GM21447 (cell line): ENCODE data around the gene ELMO1.
A peak's percentile ranks its signal among the peaks of the same experiment; 100 is the strongest.

ENCODE experiments used
- ATAC-seq: cut with Tn5 transposase; IDR thresholded peaks from one replicate; pipeline ENCODE4 v1.9.1; 2021; ENCODE audit not compliant: unreplicated experiment

Gene ELMO1

GRCh38 chr7:37234334-37234733, 214.3 kb downstream of the ELMO1 start:
- no peak for ATAC-seq

- no peak for ATAC-seq
Observed at GRCh38 chr7:37231613-37232012, 217.1 kb downstream of the ELMO1 start.

- no peak for ATAC-seq
Observed at GRCh38 chr7:37230221-37230620, 218.4 kb downstream of the ELMO1 start.

GRCh38 chr7:37229381-37229780, 219.3 kb downstream of the ELMO1 start:
- ATAC-seq = no peak

- ATAC-seq = no peak
Observed at GRCh38 chr7:37225285-37225969, 223.2 kb downstream of the ELMO1 start.

GRCh38 chr7:37224746-37225145, 223.9 kb downstream of the ELMO1 start:
- no peak for ATAC-seq

- no peak for ATAC-seq
Observed at GRCh38 chr7:37220664-37221063, 228.0 kb downstream of the ELMO1 start.

GRCh38 chr7:37218956-37219355, 229.7 kb downstream of the ELMO1 start:
- no peak for ATAC-seq

- ATAC-seq = no peak
Observed at GRCh38 chr7:37216923-37217322, 231.7 kb downstream of the ELMO1 start.

GRCh38 chr7:37216156-37216852, 232.4 kb downstream of the ELMO1 start:
- no peak for ATAC-seq

GRCh38 chr7:37215290-37215923, 233.3 kb downstream of the ELMO1 start:
- no peak for ATAC-seq

GRCh38 chr7:37212556-37212955, 236.1 kb downstream of the ELMO1 start:
- ATAC-seq = peak; percentile 26

GRCh38 chr7:37212051-37212450, 236.6 kb downstream of the ELMO1 start:
- ATAC-seq = peak; percentile 63

- ATAC-seq = no peak
Observed at GRCh38 chr7:37211097-37211880, 237.4 kb downstream of the ELMO1 start.

- no peak for ATAC-seq
Observed at GRCh38 chr7:37209195-37209594, 239.5 kb downstream of the ELMO1 start.

- ATAC-seq = peak; percentile 68
Observed at GRCh38 chr7:37208528-37208927, 240.1 kb downstream of the ELMO1 start.

- ATAC-seq = no peak
Observed at GRCh38 chr7:37206192-37206591, 242.5 kb downstream of the ELMO1 start.

GRCh38 chr7:37205451-37205850, 243.2 kb downstream of the ELMO1 start:
- ATAC-seq = no peak

GRCh38 chr7:37201876-37202198, 246.8 kb downstream of the ELMO1 start:
- no peak for ATAC-seq

GRCh38 chr7:37201003-37201875, 247.4 kb downstream of the ELMO1 start:
- no peak for ATAC-seq
